Activated CD4-positive, CD25-positive, alpha-beta regulatory T cell (primary cell): ENCODE measurements around the gene C1RL.
"Not testable (repeated sequence)": the region's sequence is repeated elsewhere in the genome, so short reads cannot be mapped to it uniquely, and the experiment has no call there.

Experiments
- DNase-seq, 4 experiments: peaks; one replicate each; lab custom pipeline; 2025; lab: John Stamatoyannopoulos, UW

Gene C1RL

GRCh38 chr12:7061596-7061995 lies 47.4 kb downstream of the C1RL start:
- DNase-seq, result no peak

GRCh38 chr12:7061138-7061537 lies 47.9 kb downstream of the C1RL start:
- no peak for DNase-seq

GRCh38 chr12:7060353-7060954 lies 48.6 kb downstream of the C1RL start, which contains the start of gene C1S:
C1S (plus strand) TSS chr12:7060718; CDS start chr12:7061913, 1,195 bp downstream.
- DNase-seq, result no peak

GRCh38 chr12:7059780-7060179 lies 49.2 kb downstream of the C1RL start:
- no peak for DNase-seq

GRCh38 chr12:7058850-7059395 lies 50.1 kb downstream of the C1RL start:
- no peak for DNase-seq

- DNase-seq, result no peak
Observed at GRCh38 chr12:7058163-7058845, 50.7 kb downstream of the C1RL start.

- not testable (repeated sequence) for DNase-seq
Observed at GRCh38 chr12:7055736-7056135, 53.3 kb downstream of the C1RL start.

- DNase-seq, result no peak
Observed at GRCh38 chr12:7054925-7055324, 54.1 kb downstream of the C1RL start.

GRCh38 chr12:7049973-7050372 lies 59.0 kb downstream of the C1RL start:
- DNase-seq, result not testable (repeated sequence)

- not testable (repeated sequence) for DNase-seq
Observed at GRCh38 chr12:7049445-7049951, 59.5 kb downstream of the C1RL start.

GRCh38 chr12:7047306-7047705 lies 61.7 kb downstream of the C1RL start:
- DNase-seq, result no peak

GRCh38 chr12:7046383-7047105 lies 62.5 kb downstream of the C1RL start:
- DNase-seq, result no peak

- no peak for DNase-seq
Observed at GRCh38 chr12:7045913-7046312, 63.1 kb downstream of the C1RL start.
